PC-3 (cell line): ENCODE measurements around the gene SIPA1L3.

Experiments
- CTCF ChIP-seq: fragments of 300-600 bp; sonication (generic); conservative IDR thresholded peaks from 2 replicates; pipeline ENCODE4 v1.5.1; 2017; ENCODE audit warnings: antibody characterized with exemption, low read depth, mild to moderate bottlenecking, low read length
- EZH2phosphoT487 ChIP-seq: fragments of 300-600 bp; sonication (generic); IDR thresholded peaks from 2 replicates; pipeline ENCODE4 v1.6.1; 2018; ENCODE audit warnings: mild to moderate bottlenecking, antibody characterized with exemption, low read length, borderline replicate concordance

GRCh38 chr19:38158730-38159129 lies 251.7 kb downstream of the SIPA1L3 start:
- TF ChIP-seq CTCF, result no peak
- TF ChIP-seq EZH2phosphoT487, result no peak
